H9 (cell line): ENCODE results near the gene NR1I2. TPM values are rescaled to one million over a fixed set of nuclear protein-coding genes. Genes with fewer than 3 reads are reported as not detected.

ENCODE experiments used
- DNase-seq: peaks from one replicate; pipeline ENCODE4 v3.0.0-alpha.2; 2017
- H2AFZ ChIP-seq: one replicate; pipeline ENCODE4 v1.6.1; 2013; ENCODE audit warnings: mild to moderate bottlenecking, low read length, control low read depth, moderate library complexity
- H2AK5ac ChIP-seq: 2 replicates; pipeline ENCODE4 v1.6.1; 2013; ENCODE audit warnings: low read length, control low read depth, mixed read lengths; ENCODE audit not compliant: insufficient read length
- H2BK120ac ChIP-seq: one replicate; pipeline ENCODE4 v1.6.1; 2013; ENCODE audit warnings: low read depth, mild to moderate bottlenecking, low read length, control low read depth, inconsistent platforms; ENCODE audit not compliant: poor library complexity, severe bottlenecking
- H2BK12ac ChIP-seq: 2 replicates; pipeline ENCODE4 v1.6.1; 2013; ENCODE audit warnings: low read length, control low read depth, mixed read lengths, low read depth; ENCODE audit not compliant: insufficient read length
- H2BK15ac ChIP-seq: 2 replicates; pipeline ENCODE4 v1.6.1; 2013; ENCODE audit warnings: low read depth, low read length, control low read depth
- H2BK20ac ChIP-seq: one replicate; pipeline ENCODE4 v1.6.1; 2013; ENCODE audit warnings: low read depth, mild to moderate bottlenecking, low read length, control low read depth, inconsistent platforms; ENCODE audit not compliant: poor library complexity, severe bottlenecking
- H2BK5ac ChIP-seq: 2 replicates; pipeline ENCODE4 v1.6.1; 2013; ENCODE audit warnings: low read length, control low read depth, mixed read lengths; ENCODE audit not compliant: insufficient read length
- H3K14ac ChIP-seq: 2 replicates; pipeline ENCODE4 v1.6.1; 2013; ENCODE audit warnings: low read length, control low read depth; ENCODE audit not compliant: insufficient read depth
- H3K18ac ChIP-seq: 2 replicates; pipeline ENCODE4 v1.6.1; 2013; ENCODE audit warnings: low read depth, mild to moderate bottlenecking, mixed read lengths, low read length, control low read depth; ENCODE audit not compliant: insufficient read length
- H3K23ac ChIP-seq: 2 replicates; pipeline ENCODE4 v1.6.1; 2013; ENCODE audit warnings: low read length, control low read depth, mixed read lengths, low read depth; ENCODE audit not compliant: insufficient read length
- H3K23me2 ChIP-seq: 2 replicates; pipeline ENCODE4 v1.6.1; 2013; ENCODE audit warnings: low read depth, mild to moderate bottlenecking, mixed read lengths, low read length, control low read depth; ENCODE audit not compliant: insufficient read length, poor library complexity, severe bottlenecking
- H3K27ac ChIP-seq: 2 replicates; pipeline ENCODE4 v1.5.1; 2013; ENCODE audit warnings: low read length, control low read depth, mixed read lengths, low read depth; ENCODE audit not compliant: insufficient read length
- H3K27me3 ChIP-seq: 2 replicates; pipeline ENCODE4 v1.6.1; 2013; ENCODE audit warnings: low read length, control low read depth, inconsistent platforms; ENCODE audit not compliant: insufficient read depth
- H3K4ac ChIP-seq: 2 replicates; pipeline ENCODE4 v1.6.1; 2013; ENCODE audit warnings: low read depth, mild to moderate bottlenecking, control low read depth, inconsistent platforms, low read length, moderate library complexity
- H3K4me1 ChIP-seq: 2 replicates; pipeline ENCODE4 v1.6.1; 2013; ENCODE audit warnings: low read length, control low read depth, inconsistent platforms; ENCODE audit not compliant: insufficient read depth
- H3K4me2 ChIP-seq: 2 replicates; pipeline ENCODE4 v1.6.1; 2013; ENCODE audit warnings: low read length, control low read depth, mixed read lengths; ENCODE audit not compliant: insufficient read length, insufficient read depth
- H3K56ac ChIP-seq: 2 replicates; pipeline ENCODE4 v1.6.1; 2013; ENCODE audit warnings: low read depth, mild to moderate bottlenecking, mixed read lengths, low read length, control low read depth; ENCODE audit not compliant: insufficient read length
- H3K79me1 ChIP-seq: 2 replicates; pipeline ENCODE4 v1.6.1; 2013; ENCODE audit warnings: low read depth, mild to moderate bottlenecking, moderate library complexity, low read length, control low read depth, inconsistent platforms; ENCODE audit not compliant: insufficient read depth, poor library complexity, severe bottlenecking
- H3K79me2 ChIP-seq: 2 replicates; pipeline ENCODE4 v1.6.1; 2013; ENCODE audit warnings: low read length, control low read depth, inconsistent platforms; ENCODE audit not compliant: insufficient read depth
- H3K9ac ChIP-seq: 2 replicates; pipeline ENCODE4 v1.6.1; 2013; ENCODE audit warnings: low read length, control low read depth, mixed read lengths; ENCODE audit not compliant: insufficient read length; ENCODE audit errors: extremely low read depth
- H3K9me3 ChIP-seq: one replicate; pipeline ENCODE4 v1.6.1; 2013; ENCODE audit warnings: low read depth, low read length, inconsistent platforms; ENCODE audit not compliant: control insufficient read depth
- H3T11ph ChIP-seq: one replicate; pipeline ENCODE4 v1.6.1; 2013; ENCODE audit warnings: mild to moderate bottlenecking, low read length, control low read depth, inconsistent platforms
- H4K20me1 ChIP-seq: one replicate; pipeline ENCODE4 v1.6.1; 2013; ENCODE audit not compliant: control insufficient read depth, insufficient read length, insufficient read depth
- H4K5ac ChIP-seq: 2 replicates; pipeline ENCODE4 v1.6.1; 2013; ENCODE audit warnings: low read depth, mild to moderate bottlenecking, mixed read lengths, low read length, control low read depth; ENCODE audit not compliant: insufficient read length
- H4K8ac ChIP-seq: replicated peaks from 2 replicates; pipeline ENCODE4 v1.6.1; 2013; ENCODE audit warnings: low read length, control low read depth, mixed read lengths, low read depth; ENCODE audit not compliant: insufficient read length
- H4K91ac ChIP-seq: 2 replicates; pipeline ENCODE4 v1.6.1; 2013; ENCODE audit warnings: low read depth, mild to moderate bottlenecking, moderate library complexity, mixed read lengths, low read length, control low read depth; ENCODE audit not compliant: insufficient read length
- H3K27ac Mint-ChIP-seq, 3 experiments: 2 replicates in 2 of 3; 3 replicates in 1 of 3; pipeline ENCODE4 v1.8.0; 2020 to 2021; ENCODE audit warnings: mixed read lengths in 3 of 3, mild to moderate bottlenecking in 1 of 3, moderate library complexity in 1 of 3
- H3K27me3 Mint-ChIP-seq: 2 replicates; pipeline ENCODE4 v1.8.0; 2021; ENCODE audit warnings: low read depth, mild to moderate bottlenecking, moderate library complexity, mixed read lengths
- H3K36me3 Mint-ChIP-seq, 3 experiments: 2 replicates in 2 of 3; 3 replicates in 1 of 3; pipeline ENCODE4 v1.8.0; 2020 to 2021; ENCODE audit warnings: low read depth in 3 of 3, mixed read lengths in 3 of 3; ENCODE audit not compliant: insufficient read depth in 1 of 3
- H3K4me1 Mint-ChIP-seq, 2 experiments: 2 replicates each; pipeline ENCODE4 v1.8.0; 2020; ENCODE audit warnings: mixed read lengths in 2 of 2
- H3K4me3 Mint-ChIP-seq, 2 experiments: 2 replicates in 1 of 2; 3 replicates in 1 of 2; pipeline ENCODE4 v1.8.0; 2020 to 2021; ENCODE audit warnings: mild to moderate bottlenecking in 2 of 2, mixed read lengths in 2 of 2, moderate library complexity in 1 of 2
- H3K9me3 Mint-ChIP-seq, 2 experiments: 2 replicates in 1 of 2; 3 replicates in 1 of 2; pipeline ENCODE4 v1.8.0; 2020; ENCODE audit warnings: mild to moderate bottlenecking in 2 of 2, mixed read lengths in 2 of 2, moderate library complexity in 1 of 2
- WGBS: extraction: QIAGEN DNeasy Blood & Tissue Kit; methylation state at CpG from one replicate; pipeline ENCODE4 v1.1.7; 2013; ENCODE audit warnings: missing lambda C conversion rate, low lambda C conversion rate, mixed read lengths; ENCODE audit not compliant: insufficient read length; ENCODE audit errors: extremely low coverage; 5-methylcytosine and 5-hydroxymethylcytosine counted together
- total RNA-seq: library from RNA; stranded (reverse); gene quantifications from 2 replicates; pipeline ENCODE4 v1.2.1, GENCODE V29; 2021
- TF ChIP-seq, protein P1 (sequence below): fragments of 200-600 bp; sonication (generic); conservative IDR thresholded peaks from 3 replicates; pipeline ENCODE4 v1.8.0; 2021; ENCODE audit warnings: antibody characterized with exemption, mild to moderate bottlenecking

Gene NR1I2
- total RNA-seq, 1 experiment from 2014 or later: not detected

DNA sequence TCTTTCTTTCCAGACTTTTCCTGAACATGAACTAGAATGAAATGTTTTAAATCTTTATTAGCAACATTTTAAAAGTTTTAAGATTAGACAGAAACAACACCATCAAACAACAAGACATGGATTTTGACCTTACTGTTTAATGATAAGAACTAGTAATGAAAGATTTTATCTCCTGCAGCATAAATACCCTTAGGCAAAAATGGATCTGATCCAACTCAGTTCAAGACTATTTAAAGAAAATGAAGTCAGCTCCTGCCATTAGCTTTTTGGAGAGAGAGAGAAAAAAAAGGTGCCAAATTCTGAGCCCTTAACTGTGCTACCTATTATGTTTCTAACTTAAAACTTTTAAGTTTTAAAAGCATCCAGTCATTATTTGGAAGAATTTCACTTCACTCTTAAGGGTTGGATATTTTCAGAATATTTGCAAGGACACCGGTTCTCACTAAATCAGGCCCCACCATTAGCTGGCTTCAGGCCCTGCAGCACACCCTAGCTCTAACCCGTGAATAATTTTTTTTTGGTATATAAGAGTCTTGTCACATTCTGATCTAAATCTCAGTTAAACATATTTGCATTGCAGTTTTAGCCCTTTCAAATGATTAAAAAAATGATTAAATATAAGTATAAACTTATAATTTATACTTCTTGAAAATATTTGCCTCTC, 60.0 kb downstream of the NR1I2 start:
- WGBS: no CpG with 5 or more reads among the region's 2 CpGs

More for the DNA sequence above, 60.0 kb downstream of the NR1I2 start:
- H3K4me1 Mint-ChIP-seq: no peaks in the 10 kb centered on the region
- Histone ChIP-seq H3K9ac (no peak overlapping the region), H2BK12ac (no peak overlapping the region), H4K5ac (no peak overlapping the region), H2BK5ac (no peak overlapping the region), H3K56ac (no peak overlapping the region), H3K27me3 (no peaks in the 10 kb centered on the region), H3K18ac (no peak overlapping the region), H3K4ac (no peak overlapping the region), H2BK20ac (no peak overlapping the region), H2BK15ac (no peak overlapping the region), H2BK120ac (no peak overlapping the region), H3K4me2 (no peak overlapping the region), H3K79me2 (no peaks in the 10 kb centered on the region), H4K91ac (no peak overlapping the region), H3K79me1 (no peaks in the 10 kb centered on the region), H3K9me3 (no peaks in the 10 kb centered on the region), H3K23me2 (no peaks in the 10 kb centered on the region), H3K4me1 (no peaks in the 10 kb centered on the region), H4K20me1 (no peaks in the 10 kb centered on the region), H4K8ac (no peak overlapping the region), H3K14ac (no peak overlapping the region), H3K23ac (no peak overlapping the region), H3K27ac (no peak overlapping the region), H2AFZ (no peak overlapping the region), H3T11ph (no peak overlapping the region), H2AK5ac (no peak overlapping the region)
- TF ChIP-seq, protein P1, sequence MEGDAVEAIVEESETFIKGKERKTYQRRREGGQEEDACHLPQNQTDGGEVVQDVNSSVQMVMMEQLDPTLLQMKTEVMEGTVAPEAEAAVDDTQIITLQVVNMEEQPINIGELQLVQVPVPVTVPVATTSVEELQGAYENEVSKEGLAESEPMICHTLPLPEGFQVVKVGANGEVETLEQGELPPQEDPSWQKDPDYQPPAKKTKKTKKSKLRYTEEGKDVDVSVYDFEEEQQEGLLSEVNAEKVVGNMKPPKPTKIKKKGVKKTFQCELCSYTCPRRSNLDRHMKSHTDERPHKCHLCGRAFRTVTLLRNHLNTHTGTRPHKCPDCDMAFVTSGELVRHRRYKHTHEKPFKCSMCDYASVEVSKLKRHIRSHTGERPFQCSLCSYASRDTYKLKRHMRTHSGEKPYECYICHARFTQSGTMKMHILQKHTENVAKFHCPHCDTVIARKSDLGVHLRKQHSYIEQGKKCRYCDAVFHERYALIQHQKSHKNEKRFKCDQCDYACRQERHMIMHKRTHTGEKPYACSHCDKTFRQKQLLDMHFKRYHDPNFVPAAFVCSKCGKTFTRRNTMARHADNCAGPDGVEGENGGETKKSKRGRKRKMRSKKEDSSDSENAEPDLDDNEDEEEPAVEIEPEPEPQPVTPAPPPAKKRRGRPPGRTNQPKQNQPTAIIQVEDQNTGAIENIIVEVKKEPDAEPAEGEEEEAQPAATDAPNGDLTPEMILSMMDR: no peak
- no peaks in the 10 kb centered on the region for H3K27me3 Mint-ChIP-seq
- H3K9me3 Mint-ChIP-seq: peaks cover 0 to 4% of the 10 kb centered on the region in 2 experiments; a peak in 2 of 5 replicates
- DNase-seq: no peak
- H3K36me3 Mint-ChIP-seq: peaks cover 9 to 31% (median 18%) of the 10 kb centered on the region in 3 experiments
- no peak overlapping the region for H3K27ac Mint-ChIP-seq
- H3K4me3 Mint-ChIP-seq: no peak overlapping the region
